Naive thymus-derived CD4-positive, alpha-beta T cell (primary cell): ENCODE data around the gene PRKCA. TPM values are rescaled to one million over a fixed set of nuclear protein-coding genes. Genes with fewer than 3 reads are reported as not detected.
A peak's percentile ranks its signal among the peaks of the same experiment; 100 is the strongest.

ENCODE experiments used
- ATAC-seq: fragments of 150-1000 bp; cut with Tn5 transposase; 2 replicates; pipeline ENCODE4 v1.10.0; 2021; ENCODE audit warnings: mild to moderate bottlenecking, moderate library complexity
- CTCF ChIA-PET: fragments of 350-600 bp; sonication (Branson Sonifier 250); formaldehyde crosslinking; loops from one replicate; lab custom pipeline; 2021; ENCODE audit warnings: antibody characterized with exemption; lab: Charles Lee
- POLR2A ChIA-PET: fragments of 350-600 bp; sonication (Branson Sonifier 250); formaldehyde crosslinking; loops from one replicate; lab custom pipeline; 2021; ENCODE audit warnings: antibody characterized with exemption, inconsistent platforms; lab: Charles Lee
- DNase-seq, 9 donors: peaks; one replicate each; pipeline versions ENCODE4 v3.0.0 to v3.0.0-alpha.2; 2020 to 2022; ENCODE audit warnings: mixed read lengths in 1 of 9
- H3K27ac ChIP-seq: one replicate; pipeline ENCODE4 v1.7.0; 2013; ENCODE audit warnings: mild to moderate bottlenecking, low read depth, low read length, moderate library complexity
- H3K27me3 ChIP-seq, 2 donors: one replicate each; pipeline ENCODE4 v1.7.0; 2013; ENCODE audit warnings: low read length in 2 of 2, mild to moderate bottlenecking in 2 of 2, moderate library complexity in 2 of 2; ENCODE audit not compliant: control insufficient read depth in 2 of 2, insufficient read depth in 2 of 2
- H3K36me3 ChIP-seq, 3 experiments: 1 replicate in 2 of 3; 2 replicates in 1 of 3; pipeline ENCODE4 v1.7.0; 2013; ENCODE audit warnings: low read length in 3 of 3, mild to moderate bottlenecking in 3 of 3, moderate library complexity in 1 of 3; ENCODE audit not compliant: insufficient read depth in 3 of 3, control insufficient read depth in 2 of 3
- H3K4me1 ChIP-seq, 2 donors: one replicate each; pipeline ENCODE4 v1.7.0; 2013; ENCODE audit warnings: low read length in 2 of 2, mild to moderate bottlenecking in 2 of 2, moderate library complexity in 1 of 2; ENCODE audit not compliant: control insufficient read depth in 2 of 2, insufficient read depth in 2 of 2
- H3K4me3 ChIP-seq: 2 replicates; pipeline ENCODE4 v1.7.0; 2013; ENCODE audit warnings: mild to moderate bottlenecking, low read length
- H3K9me3 ChIP-seq, 3 experiments: 1 replicate in 2 of 3; 2 replicates in 1 of 3; pipeline ENCODE4 v1.7.0; 2013; ENCODE audit warnings: low read length in 3 of 3; ENCODE audit not compliant: control insufficient read depth in 2 of 3
- H3K27ac Mint-ChIP-seq, 9 donors: one replicate each; pipeline ENCODE4 v1.8.0; 2020 to 2022; ENCODE audit warnings: mixed read lengths in 9 of 9, mild to moderate bottlenecking in 8 of 9, moderate library complexity in 5 of 9, inconsistent platforms in 2 of 9
- H3K27me3 Mint-ChIP-seq, 5 donors: one replicate each; pipeline ENCODE4 v1.8.0; 2021 to 2022; ENCODE audit warnings: mixed read lengths in 5 of 5, mild to moderate bottlenecking in 1 of 5
- H3K36me3 Mint-ChIP-seq, 5 donors: one replicate each; pipeline ENCODE4 v1.8.0; 2020 to 2022; ENCODE audit warnings: mixed read lengths in 5 of 5, mild to moderate bottlenecking in 3 of 5, inconsistent platforms in 1 of 5
- H3K4me1 Mint-ChIP-seq, 7 donors: one replicate each; pipeline ENCODE4 v1.8.0; 2020 to 2022; ENCODE audit warnings: mixed read lengths in 7 of 7, mild to moderate bottlenecking in 3 of 7, inconsistent platforms in 1 of 7
- H3K4me3 Mint-ChIP-seq, 10 donors: one replicate each; pipeline ENCODE4 v1.8.0; 2020 to 2022; ENCODE audit warnings: mild to moderate bottlenecking in 10 of 10, mixed read lengths in 10 of 10, moderate library complexity in 6 of 10, inconsistent platforms in 2 of 10
- H3K9me3 Mint-ChIP-seq, 11 donors: one replicate each; pipeline ENCODE4 v1.8.0; 2020 to 2022; ENCODE audit warnings: mixed read lengths in 11 of 11, mild to moderate bottlenecking in 4 of 11, inconsistent platforms in 1 of 11, moderate library complexity in 1 of 11
- intact Hi-C, 2 donors: fragments of 100-400 bp; cut with micrococcal nuclease; formaldehyde crosslinking; loops; one replicate each; pipeline ENCODE4 v1.15.1; 2023
- polyA plus RNA-seq, 2 donors: library from polyadenylated mRNA; unstranded; fragments of 300-500 nt; fragmentation: Illumina TruSeq; gene quantifications; one replicate each; pipeline ENCODE4 v1.2.3, GENCODE V29; 2021
- total RNA-seq, 6 experiments: library from RNA in 5 of 6; stranded (reverse) in 5 of 6; gene quantifications; 1 replicate in 5 of 6; 2 replicates in 1 of 6; pipeline ENCODE4 v1.2.3 and lab custom pipeline; 2021 to 2026

Gene PRKCA
- total and polyA plus RNA-seq, 7 experiments from 2014 or later: 4.1 to 186 (median 122) TPM

- Mint-ChIP-seq H3K4me3 (no peak within 1 kb of the TSS), H3K9me3 (no peaks in the 10 kb centered on the region), H3K27ac (no peak within 1 kb of the TSS), H3K4me1 (peaks cover 0 to 2% (median 0%) of the 10 kb centered on the region in 7 donors), H3K27me3 (peaks cover 50 to 68% (median 55%) of the 10 kb centered on the region in 5 donors), H3K36me3 (no peaks in the 10 kb centered on the region)
- ChIA-PET CTCF (no interaction called here), POLR2A (no interaction called here)
- intact Hi-C loops: no loop called here
- no peak for ATAC-seq
- H3K36me3 ChIP-seq: no peaks in the 10 kb centered on the region
- no peak within 1 kb of the TSS for H3K27ac ChIP-seq
- H3K27me3 ChIP-seq: peaks cover 0 to 4% of the 10 kb centered on the region in 2 donors
- no peaks in the 10 kb centered on the region for H3K4me1 ChIP-seq
- no peak for DNase-seq
- no peak within 1 kb of the TSS for H3K4me3 ChIP-seq
- no peaks in the 10 kb centered on the region for H3K9me3 ChIP-seq
Observed at GRCh38 chr17:66834919-66835454, 532.6 kb downstream of the PRKCA start, which contains the start of gene CACNG5. TSS of gene CACNG5 (plus strand) at chr17:66835117. CDS start at chr17:66877333, 42,216 bp downstream.

GRCh38 chr17:66835476-66835875 is 533.1 kb downstream of the PRKCA start:
- peaks cover 47 to 63% (median 50%) of the 10 kb centered on the region in 5 donors for H3K27me3 Mint-ChIP-seq
- no peak for ATAC-seq
- no peaks in the 10 kb centered on the region for H3K36me3 ChIP-seq
- intact Hi-C loops: no loop called here
- no peaks in the 10 kb centered on the region for H3K4me1 Mint-ChIP-seq
- H3K4me3 ChIP-seq: no peak overlapping the region
- H3K4me1 ChIP-seq: no peaks in the 10 kb centered on the region
- no peak for DNase-seq
- H3K9me3 Mint-ChIP-seq: no peaks in the 10 kb centered on the region
- H3K27me3 ChIP-seq: peaks cover 0 to 4% of the 10 kb centered on the region in 2 donors
- ChIA-PET POLR2A (no interaction called here), CTCF (no interaction called here)
- no peak overlapping the region for H3K27ac ChIP-seq
- no peaks in the 10 kb centered on the region for H3K36me3 Mint-ChIP-seq
- no peaks in the 10 kb centered on the region for H3K9me3 ChIP-seq
- no peak overlapping the region for H3K4me3 Mint-ChIP-seq
- H3K27ac Mint-ChIP-seq: no peak overlapping the region

- Histone ChIP-seq H3K27me3 (peaks cover 0 to 4% of the 10 kb centered on the region in 2 donors), H3K27ac (no peak overlapping the region), H3K4me1 (no peaks in the 10 kb centered on the region), H3K9me3 (no peaks in the 10 kb centered on the region), H3K36me3 (no peaks in the 10 kb centered on the region), H3K4me3 (no peak overlapping the region)
- no peaks in the 10 kb centered on the region for H3K4me1 Mint-ChIP-seq
- DNase-seq (no peak), ATAC-seq (no peak)
- intact Hi-C loops: no loop called here
- POLR2A ChIA-PET: no interaction called here
- H3K9me3 Mint-ChIP-seq: no peaks in the 10 kb centered on the region
- CTCF ChIA-PET: no interaction called here
- H3K4me3 Mint-ChIP-seq: no peak overlapping the region
- peaks cover 42 to 57% (median 46%) of the 10 kb centered on the region in 5 donors for H3K27me3 Mint-ChIP-seq
- H3K36me3 Mint-ChIP-seq: no peaks in the 10 kb centered on the region
- H3K27ac Mint-ChIP-seq: no peak overlapping the region
Observed at GRCh38 chr17:66836063-66837005, 533.9 kb downstream of the PRKCA start.

- intact Hi-C loops: no loop called here
- Mint-ChIP-seq H3K27me3 (peaks cover 33 to 53% (median 43%) of the 10 kb centered on the region in 5 donors), H3K4me1 (no peaks in the 10 kb centered on the region), H3K9me3 (no peaks in the 10 kb centered on the region), H3K4me3 (no peak overlapping the region), H3K36me3 (no peaks in the 10 kb centered on the region), H3K27ac (no peak overlapping the region)
- DNase-seq (no peak), ATAC-seq (no peak)
- POLR2A ChIA-PET: no interaction called here
- no peaks in the 10 kb centered on the region for H3K9me3 ChIP-seq
- CTCF ChIA-PET: no interaction called here
- H3K4me1 ChIP-seq: no peaks in the 10 kb centered on the region
- H3K36me3 ChIP-seq: no peaks in the 10 kb centered on the region
- H3K27ac ChIP-seq: no peak overlapping the region
- peaks cover 0 to 4% of the 10 kb centered on the region in 2 donors for H3K27me3 ChIP-seq
- no peak overlapping the region for H3K4me3 ChIP-seq
Observed at GRCh38 chr17:66837226-66837625, 534.8 kb downstream of the PRKCA start.

GRCh38 chr17:66837885-66838665 is 535.7 kb downstream of the PRKCA start:
- no peaks in the 10 kb centered on the region for H3K36me3 ChIP-seq
- ChIA-PET POLR2A (no interaction called here), CTCF (no interaction called here)
- ATAC-seq (no peak), DNase-seq (no peak)
- no peak overlapping the region for H3K27ac ChIP-seq
- no peaks in the 10 kb centered on the region for H3K4me1 Mint-ChIP-seq
- H3K9me3 Mint-ChIP-seq: no peaks in the 10 kb centered on the region
- H3K4me3 Mint-ChIP-seq: no peak overlapping the region
- H3K27me3 Mint-ChIP-seq: peaks cover 28 to 46% (median 40%) of the 10 kb centered on the region in 5 donors
- H3K9me3 ChIP-seq: no peaks in the 10 kb centered on the region
- H3K27ac Mint-ChIP-seq: peak overlapping the region in 1 of 9 donors; percentile 1
- peaks cover 0 to 4% of the 10 kb centered on the region in 2 donors for H3K27me3 ChIP-seq
- intact Hi-C loops: no loop called here
- no peaks in the 10 kb centered on the region for H3K4me1 ChIP-seq
- no peak overlapping the region for H3K4me3 ChIP-seq
- no peaks in the 10 kb centered on the region for H3K36me3 Mint-ChIP-seq

GRCh38 chr17:66839616-66840015 is 537.2 kb downstream of the PRKCA start:
- H3K9me3 Mint-ChIP-seq: no peaks in the 10 kb centered on the region
- DNase-seq (no peak), ATAC-seq (no peak)
- no peaks in the 10 kb centered on the region for H3K4me1 Mint-ChIP-seq
- peaks cover 0 to under 1% of the 10 kb centered on the region in 2 donors for H3K27me3 ChIP-seq
- H3K9me3 ChIP-seq: no peaks in the 10 kb centered on the region
- intact Hi-C loops: no loop called here
- H3K4me3 Mint-ChIP-seq: no peak overlapping the region
- H3K27ac Mint-ChIP-seq: no peak overlapping the region
- no peaks in the 10 kb centered on the region for H3K4me1 ChIP-seq
- H3K36me3 ChIP-seq: no peaks in the 10 kb centered on the region
- CTCF ChIA-PET: no interaction called here
- no peak overlapping the region for H3K4me3 ChIP-seq
- H3K27ac ChIP-seq: no peak overlapping the region
- H3K27me3 Mint-ChIP-seq: peaks cover 12 to 32% (median 26%) of the 10 kb centered on the region in 5 donors
- POLR2A ChIA-PET: no interaction called here
- no peaks in the 10 kb centered on the region for H3K36me3 Mint-ChIP-seq
